ENCODE data around the gene CNTNAP2.

Gene CNTNAP2

DNA sequence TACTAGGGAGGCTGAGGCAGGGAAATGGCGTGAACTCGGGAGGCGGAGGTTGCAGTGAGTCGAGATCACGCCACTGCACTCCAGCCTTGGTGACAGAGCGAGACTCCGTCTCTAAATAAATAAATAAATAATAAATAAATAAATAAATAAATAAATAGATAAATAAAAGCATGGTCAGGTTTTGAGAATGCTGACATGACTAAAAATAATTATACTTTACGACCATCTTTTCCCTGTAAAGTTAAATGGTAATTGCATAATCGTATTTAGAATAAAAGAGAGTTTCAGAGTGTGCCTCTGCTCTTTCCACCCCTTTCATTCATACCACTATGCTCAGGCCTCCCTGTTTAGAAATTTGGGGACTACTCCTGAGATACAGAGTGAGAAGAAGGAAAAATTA, 326.5 kb downstream of the CNTNAP2 start:
- DNase-seq: no peak

DNA sequence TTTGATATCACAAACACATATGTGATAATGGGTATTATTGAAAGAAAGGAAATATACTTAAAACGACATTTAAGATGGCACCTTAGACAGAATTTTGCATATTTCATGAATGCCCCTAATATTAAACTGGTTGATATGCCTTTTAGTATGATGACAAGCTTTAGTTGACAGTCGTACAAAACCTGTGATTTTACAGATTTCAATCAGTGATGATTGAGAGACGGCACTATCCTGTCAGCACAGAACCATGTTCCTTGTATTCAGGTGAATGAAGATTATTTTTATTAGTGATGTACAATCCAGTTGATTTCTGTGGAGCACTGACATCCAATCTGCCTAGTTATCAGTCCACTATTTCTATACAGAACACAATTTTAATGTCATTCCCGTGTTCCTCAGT, 333.0 kb downstream of the CNTNAP2 start:
- no peak for DNase-seq

- no peak for DNase-seq
These were observed 338.6 kb downstream of the CNTNAP2 start for GRCh38 chr7:146455091-146455655.

DNA sequence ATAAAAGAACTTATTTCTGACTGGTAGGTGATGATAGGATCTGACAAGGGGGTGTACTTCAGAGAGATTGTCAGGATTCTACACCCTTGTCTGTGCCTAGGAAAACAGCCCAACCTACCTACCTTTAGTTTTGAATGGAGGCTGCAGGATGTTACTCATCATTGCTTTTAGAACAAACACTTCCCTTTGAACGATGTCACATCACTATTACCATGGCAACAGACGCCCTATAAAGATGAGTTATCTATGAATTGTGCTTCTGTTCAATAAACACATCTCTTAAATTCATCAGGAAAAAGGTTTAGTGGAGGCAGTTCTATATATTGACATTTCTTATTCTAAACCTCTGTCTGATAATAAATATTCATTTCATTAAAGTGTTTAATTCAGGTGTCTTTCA, 362.4 kb downstream of the CNTNAP2 start:
- no peak for DNase-seq

- DNase-seq: no peak
These were observed 369.9 kb downstream of the CNTNAP2 start for GRCh38 chr7:146486519-146486918.

DNA sequence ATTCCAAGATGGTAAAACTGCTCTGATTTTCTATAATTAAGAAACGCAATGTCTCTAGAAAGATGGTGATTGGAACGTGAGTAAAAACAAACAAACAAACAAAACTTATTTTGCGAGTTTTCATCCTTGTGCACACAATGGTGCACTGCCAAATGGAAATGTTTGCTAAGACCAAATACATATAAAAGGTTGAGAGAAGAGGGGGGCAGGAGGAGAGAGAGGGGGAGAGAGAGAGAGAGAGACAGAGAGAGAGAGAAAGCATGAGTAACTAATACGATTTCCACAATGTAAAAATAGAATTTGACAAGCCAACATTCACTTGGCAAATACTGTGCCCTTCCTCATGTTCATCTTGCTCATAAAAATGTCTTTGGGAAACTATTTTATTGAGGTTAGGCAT, 375.4 kb downstream of the CNTNAP2 start:
- no peak for DNase-seq

- no peak for DNase-seq
These were observed 378.5 kb downstream of the CNTNAP2 start for GRCh38 chr7:146494952-146495596.

DNA sequence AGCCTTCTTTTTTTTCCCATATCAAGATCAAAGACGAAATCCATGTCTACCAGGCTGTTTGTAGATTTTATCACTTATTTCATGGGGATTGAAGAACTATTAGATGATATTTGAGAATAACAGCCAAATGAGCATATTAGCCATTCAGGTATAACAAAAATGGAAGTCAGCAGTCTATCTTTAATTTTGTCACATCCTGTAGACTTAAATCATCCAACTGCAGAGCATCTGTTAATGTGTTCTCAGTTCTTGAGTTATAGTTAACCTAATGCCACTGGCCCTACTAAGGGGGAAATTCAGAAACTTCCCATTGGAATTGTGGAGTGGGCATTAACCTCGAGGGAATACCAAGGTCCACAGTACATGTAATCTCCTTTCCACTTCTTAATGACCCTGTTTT, 380.1 kb downstream of the CNTNAP2 start:
- no peak for DNase-seq

GRCh38 chr7:146499970-146500369, 383.4 kb downstream of the CNTNAP2 start:
- DNase-seq: no peak

- DNase-seq: no peak
These were observed 387.2 kb downstream of the CNTNAP2 start for GRCh38 chr7:146503844-146504243.

- DNase-seq: no peak
These were observed 393.6 kb downstream of the CNTNAP2 start for GRCh38 chr7:146510088-146510680.

DNA sequence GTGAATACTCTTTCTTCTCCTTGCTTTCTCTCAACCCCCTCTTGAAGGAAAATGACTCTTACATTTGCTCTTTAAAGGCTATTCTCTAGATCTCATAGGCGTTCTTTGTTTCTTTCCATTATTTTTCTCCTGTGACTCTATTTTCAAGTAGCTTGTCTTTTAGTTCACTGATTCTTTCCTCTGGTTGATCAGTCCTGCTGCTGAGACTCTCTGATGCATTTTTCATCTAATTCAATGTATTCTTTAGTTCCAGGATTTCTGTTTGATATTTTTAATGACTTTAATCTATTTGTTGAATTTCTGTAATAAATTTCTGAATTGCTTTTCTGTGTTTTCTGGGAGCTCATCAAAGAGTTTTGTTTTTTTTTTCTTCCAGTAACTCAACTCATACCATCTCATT, 397.7 kb downstream of the CNTNAP2 start:
- DNase-seq: no peak

- DNase-seq: no peak
These were observed 412.0 kb downstream of the CNTNAP2 start for GRCh38 chr7:146528581-146528980.

GRCh38 chr7:146539836-146540235, 423.2 kb downstream of the CNTNAP2 start:
- no peak for DNase-seq

- DNase-seq: no peak
These were observed 425.5 kb downstream of the CNTNAP2 start for GRCh38 chr7:146542101-146542500.

GRCh38 chr7:146544748-146545147, 428.1 kb downstream of the CNTNAP2 start:
- no peak for DNase-seq

DNA sequence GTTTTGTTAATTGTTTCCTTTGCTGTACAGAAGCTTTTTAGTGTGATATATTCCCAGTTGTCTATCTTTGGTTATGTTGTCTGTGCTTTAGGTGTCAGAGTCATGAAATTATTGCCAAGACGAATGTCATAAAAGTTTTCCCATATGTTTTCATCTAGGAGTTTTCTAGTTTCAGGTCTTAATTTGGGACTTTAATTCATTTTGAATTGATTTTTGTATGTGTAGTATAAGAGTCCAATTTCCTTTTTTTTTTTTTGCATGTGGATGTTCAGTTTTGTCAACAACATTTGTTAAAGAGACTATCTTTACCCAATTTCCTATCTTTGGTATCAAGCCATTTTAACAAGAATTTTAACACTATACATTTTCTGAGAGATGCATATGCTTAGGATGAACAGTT, 432.2 kb downstream of the CNTNAP2 start:
- DNase-seq: no peak

- no peak for DNase-seq
These were observed 438.0 kb downstream of the CNTNAP2 start for GRCh38 chr7:146554556-146554955.

- DNase-seq: no peak
These were observed 441.4 kb downstream of the CNTNAP2 start for GRCh38 chr7:146557971-146558469.

DNA sequence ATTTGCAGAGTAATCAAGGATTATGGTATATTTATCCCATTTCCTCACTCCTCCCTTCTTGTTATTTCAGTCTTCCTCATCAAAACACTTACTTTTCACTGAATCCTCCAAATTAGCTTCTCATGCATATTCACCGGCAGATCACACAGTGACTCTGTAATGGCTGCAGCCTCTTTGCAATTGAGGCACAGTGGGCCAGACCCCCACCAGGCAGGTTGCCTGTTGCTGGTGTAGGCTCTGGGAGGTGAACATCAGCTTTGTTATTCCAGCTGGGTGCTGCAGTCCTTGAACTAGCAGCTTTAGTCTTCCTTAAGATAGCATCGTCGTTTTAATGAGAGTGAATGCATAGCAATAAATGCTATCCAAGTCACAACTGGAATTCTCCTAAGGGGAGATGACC, 449.3 kb downstream of the CNTNAP2 start:
- DNase-seq: no peak

GRCh38 chr7:146575903-146576302, 459.3 kb downstream of the CNTNAP2 start:
- DNase-seq: no peak

- no peak for DNase-seq
These were observed 475.4 kb downstream of the CNTNAP2 start for GRCh38 chr7:146591976-146592375.

DNA sequence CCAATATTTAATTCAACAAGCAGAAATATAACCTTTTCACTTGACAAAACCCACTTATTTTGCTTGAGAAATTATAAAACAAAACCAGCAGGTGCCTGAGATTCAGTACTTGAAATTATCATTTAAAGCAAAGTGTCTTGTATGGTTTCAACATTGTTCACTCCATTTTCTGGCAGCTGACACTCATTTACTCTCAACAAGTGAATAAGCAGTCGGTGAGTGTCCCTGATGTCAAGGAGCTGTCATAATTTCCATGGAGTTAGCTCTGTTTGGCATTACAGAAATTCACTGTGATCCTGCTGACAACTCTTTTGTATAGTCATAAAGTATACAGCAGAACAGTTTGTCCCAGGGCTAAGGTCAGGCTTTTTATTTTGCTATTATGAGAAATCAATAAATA, 490.0 kb downstream of the CNTNAP2 start:
- DNase-seq: no peak

- no peak for DNase-seq
These were observed 503.0 kb downstream of the CNTNAP2 start for GRCh38 chr7:146619641-146620040.

- DNase-seq: no peak
These were observed 510.3 kb downstream of the CNTNAP2 start for GRCh38 chr7:146626912-146627311.

Measured in suppressor macrophage treated with lipopolysaccharide for 4 hours (primary cell).